HAP-1 (cell line): Measurements from ENCODE around the gene PNLDC1.
"Not testable (repeated sequence)": the region's sequence is repeated elsewhere in the genome, so short reads cannot be mapped to it uniquely, and the experiment has no call there.

Experiments used
- DNase-seq, 2 experiments: peaks; one replicate each; pipeline ENCODE4 v3.0.0-alpha.2; 2016 to 2020; ENCODE audit warnings: low spot score in 2 of 2
- H3K27me3 ChIP-seq: fragments of 250-450 bp; sonication (Bioruptor Pico); 2 replicates; pipeline ENCODE4 v1.5.1; 2020; ENCODE audit warnings: low read depth, mild to moderate bottlenecking, moderate library complexity
- H3K36me3 ChIP-seq: fragments of 250-450 bp; sonication (Bioruptor Pico); replicated peaks from 2 replicates; pipeline ENCODE4 v1.5.1; 2020; ENCODE audit warnings: mild to moderate bottlenecking
- H3K4me1 ChIP-seq: fragments of 250-450 bp; sonication (Bioruptor Pico); 2 replicates; pipeline ENCODE4 v1.5.1; 2020; ENCODE audit warnings: mild to moderate bottlenecking
- H3K4me3 ChIP-seq: fragments of 250-450 bp; sonication (Bioruptor Pico); 2 replicates; pipeline ENCODE4 v1.5.1; 2020; ENCODE audit warnings: mild to moderate bottlenecking, moderate library complexity
- H3K9me3 ChIP-seq: fragments of 250-450 bp; sonication (Bioruptor Pico); 2 replicates; pipeline ENCODE4 v1.5.1; 2020; ENCODE audit warnings: mild to moderate bottlenecking, moderate library complexity
- in situ Hi-C: fragments of 300-500 bp; cut with MboI; formaldehyde crosslinking; loops from 3 replicates; pipeline ENCODE4 v1.14.3; 2020; ENCODE audit warnings: low sequenced_read_pairs, inconsistent platforms, mixed read lengths

The PNLDC1 gene

GRCh38 chr6:159819932-159820640, 20.0 kb downstream of the PNLDC1 start:
- DNase-seq: no peak
- in situ Hi-C loops: no loop called here
- no peaks in the 10 kb centered on the region for H3K27me3 ChIP-seq
- no peak overlapping the region for H3K4me3 ChIP-seq
- no peaks in the 10 kb centered on the region for H3K36me3 ChIP-seq
- H3K9me3 ChIP-seq: no peaks in the 10 kb centered on the region
- no peaks in the 10 kb centered on the region for H3K4me1 ChIP-seq

- no peaks in the 10 kb centered on the region for H3K9me3 ChIP-seq
- H3K4me1 ChIP-seq: no peaks in the 10 kb centered on the region
- no peak for DNase-seq
- no peaks in the 10 kb centered on the region for H3K36me3 ChIP-seq
- no peaks in the 10 kb centered on the region for H3K27me3 ChIP-seq
- in situ Hi-C loops: no loop called here
- no peak overlapping the region for H3K4me3 ChIP-seq
Observed at GRCh38 chr6:159821122-159821521, 21.0 kb downstream of the PNLDC1 start.

- H3K9me3 ChIP-seq: no peaks in the 10 kb centered on the region
- H3K4me1 ChIP-seq: no peaks in the 10 kb centered on the region
- H3K36me3 ChIP-seq: no peaks in the 10 kb centered on the region
- in situ Hi-C loops: no loop called here
- no peaks in the 10 kb centered on the region for H3K27me3 ChIP-seq
- no peak for DNase-seq
- no peak overlapping the region for H3K4me3 ChIP-seq
Observed at GRCh38 chr6:159821726-159822125, 21.6 kb downstream of the PNLDC1 start.

- H3K27me3 ChIP-seq: no peaks in the 10 kb centered on the region
- no peaks in the 10 kb centered on the region for H3K4me1 ChIP-seq
- H3K9me3 ChIP-seq: no peaks in the 10 kb centered on the region
- no peak for DNase-seq
- in situ Hi-C loops: no loop called here
- H3K4me3 ChIP-seq: no peak overlapping the region
- H3K36me3 ChIP-seq: no peaks in the 10 kb centered on the region
Observed at GRCh38 chr6:159823953-159824352, 23.9 kb downstream of the PNLDC1 start.

- H3K27me3 ChIP-seq, in situ Hi-C loops: not testable (repeated sequence)
Observed at GRCh38 chr6:159824690-159825089, 24.6 kb downstream of the PNLDC1 start.

GRCh38 chr6:159826004-159826403, 25.9 kb downstream of the PNLDC1 start:
- Histone ChIP-seq H3K9me3 (no peaks in the 10 kb centered on the region), H3K4me1 (peaks cover 3% of the 10 kb centered on the region; the same call in 1 of the 2 replicates), H3K27me3 (no peaks in the 10 kb centered on the region), H3K36me3 (no peaks in the 10 kb centered on the region), H3K4me3 (no peak overlapping the region)
- in situ Hi-C loops: no loop called here
- DNase-seq: no peak

More at GRCh38 chr6:159824690-159825089, 24.6 kb downstream of the PNLDC1 start:
- H3K4me1 ChIP-seq, H3K36me3 ChIP-seq, H3K9me3 ChIP-seq, H3K4me3 ChIP-seq, DNase-seq: not testable (repeated sequence)

GRCh38 chr6:159826968-159827647, 27.0 kb downstream of the PNLDC1 start:
- peaks cover 3% of the 10 kb centered on the region; the same call in 1 of the 2 replicates for H3K4me1 ChIP-seq
- in situ Hi-C loops: no loop called here
- no peaks in the 10 kb centered on the region for H3K9me3 ChIP-seq
- H3K27me3 ChIP-seq: no peaks in the 10 kb centered on the region
- no peak overlapping the region for H3K4me3 ChIP-seq
- H3K36me3 ChIP-seq: no peaks in the 10 kb centered on the region
- DNase-seq: no peak

GRCh38 chr6:159828074-159828473, 28.0 kb downstream of the PNLDC1 start:
- H3K4me3 ChIP-seq: no peak overlapping the region
- H3K27me3 ChIP-seq: no peaks in the 10 kb centered on the region
- no peaks in the 10 kb centered on the region for H3K36me3 ChIP-seq
- H3K4me1 ChIP-seq: peaks cover 3% of the 10 kb centered on the region; the same call in 1 of the 2 replicates
- DNase-seq: no peak
- in situ Hi-C loops: no loop called here
- H3K9me3 ChIP-seq: no peaks in the 10 kb centered on the region

- no peak for DNase-seq
- peaks cover 3% of the 10 kb centered on the region; the same call in 1 of the 2 replicates for H3K4me1 ChIP-seq
- no peak overlapping the region for H3K4me3 ChIP-seq
- in situ Hi-C loops: no loop called here
- H3K27me3 ChIP-seq: no peaks in the 10 kb centered on the region
- no peaks in the 10 kb centered on the region for H3K9me3 ChIP-seq
- H3K36me3 ChIP-seq: no peaks in the 10 kb centered on the region
Observed at GRCh38 chr6:159829526-159829925, 29.4 kb downstream of the PNLDC1 start.

GRCh38 chr6:159830501-159831372, 30.7 kb downstream of the PNLDC1 start:
- in situ Hi-C loops: no loop called here
- DNase-seq: peak; percentile 33 to 62
- Histone ChIP-seq H3K4me1 (peaks cover 3% of the 10 kb centered on the region; the same call in 1 of the 2 replicates), H3K9me3 (no peaks in the 10 kb centered on the region), H3K4me3 (no peak overlapping the region), H3K36me3 (no peaks in the 10 kb centered on the region), H3K27me3 (no peaks in the 10 kb centered on the region)

GRCh38 chr6:159831373-159831679, 31.2 kb downstream of the PNLDC1 start:
- Histone ChIP-seq H3K9me3 (no peaks in the 10 kb centered on the region), H3K4me1 (peaks cover 3% of the 10 kb centered on the region; the same call in 1 of the 2 replicates), H3K27me3 (no peaks in the 10 kb centered on the region), H3K36me3 (no peaks in the 10 kb centered on the region), H3K4me3 (no peak overlapping the region)
- DNase-seq: no peak
- in situ Hi-C loops: no loop called here

- Histone ChIP-seq H3K4me1 (peaks cover 3% of the 10 kb centered on the region; the same call in 1 of the 2 replicates), H3K9me3 (no peaks in the 10 kb centered on the region), H3K4me3 (no peak overlapping the region), H3K27me3 (no peaks in the 10 kb centered on the region), H3K36me3 (no peaks in the 10 kb centered on the region)
- no peak for DNase-seq
- in situ Hi-C loops: no loop called here
Observed at GRCh38 chr6:159832946-159833345, 32.9 kb downstream of the PNLDC1 start.

- H3K4me3 ChIP-seq: no peak overlapping the region
- no peak for DNase-seq
- H3K4me1 ChIP-seq: peaks cover 3% of the 10 kb centered on the region; the same call in 1 of the 2 replicates
- in situ Hi-C loops: no loop called here
- H3K27me3 ChIP-seq: no peaks in the 10 kb centered on the region
- no peaks in the 10 kb centered on the region for H3K9me3 ChIP-seq
- H3K36me3 ChIP-seq: no peaks in the 10 kb centered on the region
Observed at GRCh38 chr6:159833556-159833955, 33.5 kb downstream of the PNLDC1 start.
